WTC11 (cell line): ENCODE measurements around the gene SNCA. TPM values are rescaled to one million over a fixed set of nuclear protein-coding genes. Genes with fewer than 3 reads are reported as not detected.

Experiments used
- ATAC-seq: fragments of 200-7000 bp; cut with Tn5 transposase; 2 replicates; pipeline ENCODE4 v1.10.0; 2021; ENCODE audit warnings: mild to moderate bottlenecking, moderate library complexity
- CTCF ChIA-PET: fragments of 300-600 bp; sonication (Branson Sonifier 250); formaldehyde crosslinking; loops from one replicate; lab custom pipeline; 2021; ENCODE audit warnings: antibody characterized with exemption; lab: Charles Lee
- POLR2A ChIA-PET: fragments of 350-600 bp; sonication (Branson Sonifier 250); formaldehyde crosslinking; loops from one replicate; lab custom pipeline; 2021; ENCODE audit warnings: antibody characterized with exemption; lab: Charles Lee
- DNase-seq: peaks from one replicate; pipeline ENCODE4 v3.0.0; 2021; ENCODE audit warnings: low spot score
- H3K27ac Mint-ChIP-seq: 2 replicates; pipeline ENCODE4 v1.8.0; 2021; ENCODE audit warnings: mixed read lengths
- H3K27me3 Mint-ChIP-seq: 2 replicates; pipeline ENCODE4 v1.8.0; 2021; ENCODE audit warnings: low read depth, mild to moderate bottlenecking, moderate library complexity, mixed read lengths
- H3K36me3 Mint-ChIP-seq: 2 replicates; pipeline ENCODE4 v1.8.0; 2021; ENCODE audit warnings: mixed read lengths
- H3K4me1 Mint-ChIP-seq: 2 replicates; pipeline ENCODE4 v1.8.0; 2022; ENCODE audit warnings: mixed read lengths
- H3K4me3 Mint-ChIP-seq: 2 replicates; pipeline ENCODE4 v1.8.0; 2021; ENCODE audit warnings: mild to moderate bottlenecking, moderate library complexity, mixed read lengths
- H3K9me3 Mint-ChIP-seq: 2 replicates; pipeline ENCODE4 v1.8.0; 2021; ENCODE audit warnings: mixed read lengths
- CREB1 ChIP-seq: sonication (generic); formaldehyde crosslinking; IDR thresholded peaks from 2 replicates; pipeline ENCODE4 v1.8.0; 2023; ENCODE audit warnings: mild to moderate bottlenecking, missing genetic modification reagents
- CREM ChIP-seq: sonication (generic); formaldehyde crosslinking; IDR thresholded peaks from 2 replicates; pipeline ENCODE4 v1.8.1; 2022; ENCODE audit warnings: mild to moderate bottlenecking, missing genetic modification reagents, moderate library complexity
- ELF4 ChIP-seq: sonication (generic); formaldehyde crosslinking; IDR thresholded peaks from 2 replicates; pipeline ENCODE4 v1.8.1; 2022; ENCODE audit warnings: low read depth, mild to moderate bottlenecking, moderate library complexity, missing genetic modification reagents
- EMX1 ChIP-seq: fragments of 250-450 bp; sonication (Bioruptor Pico); IDR thresholded peaks from 2 replicates; pipeline ENCODE4 v1.8.0; 2021; ENCODE audit warnings: mild to moderate bottlenecking
- JAZF1 ChIP-seq: fragments of 250-450 bp; sonication (Bioruptor Pico); IDR thresholded peaks from 2 replicates; pipeline ENCODE4 v1.9.0; 2021; ENCODE audit warnings: moderate library complexity, mild to moderate bottlenecking, inconsistent platforms
- JUN ChIP-seq: sonication (generic); formaldehyde crosslinking; IDR thresholded peaks from 2 replicates; pipeline ENCODE4 v1.8.0; 2023; ENCODE audit warnings: mild to moderate bottlenecking, missing genetic modification reagents
- NFATC4 ChIP-seq: fragments of 250-450 bp; sonication (Bioruptor Pico); IDR thresholded peaks from 2 replicates; pipeline ENCODE4 v1.9.0; 2021; ENCODE audit warnings: mild to moderate bottlenecking
- NFE2L1 ChIP-seq: sonication (generic); formaldehyde crosslinking; IDR thresholded peaks from 2 replicates; pipeline ENCODE4 v1.8.1; 2023; ENCODE audit warnings: missing genetic modification reagents
- NR2C2 ChIP-seq: sonication (generic); formaldehyde crosslinking; IDR thresholded peaks from 2 replicates; pipeline ENCODE4 v1.8.0; 2022; ENCODE audit warnings: mild to moderate bottlenecking, missing genetic modification reagents
- TEAD1 ChIP-seq: sonication (generic); formaldehyde crosslinking; IDR thresholded peaks from 2 replicates; pipeline ENCODE4 v1.8.0; 2022; ENCODE audit warnings: mild to moderate bottlenecking, missing genetic modification reagents
- ZNF121 ChIP-seq: sonication (generic); formaldehyde crosslinking; IDR thresholded peaks from 2 replicates; pipeline ENCODE4 v1.8.0; 2023; ENCODE audit warnings: missing genetic modification reagents
- ZNF423 ChIP-seq: fragments of 250-450 bp; sonication (Bioruptor Pico); IDR thresholded peaks from 2 replicates; pipeline ENCODE4 v2.1.2; 2022; ENCODE audit warnings: mild to moderate bottlenecking, moderate library complexity
- ZNF671 ChIP-seq: fragments of 250-450 bp; sonication (Bioruptor Pico); IDR thresholded peaks from 2 replicates; pipeline ENCODE4 v1.8.0; 2021; ENCODE audit warnings: mild to moderate bottlenecking
- total RNA-seq: library from RNA; stranded (reverse); gene quantifications from 3 replicates; pipeline ENCODE4 v1.2.3, GENCODE V29; 2021
- TF ChIP-seq, protein P1 (sequence below): sonication (generic); formaldehyde crosslinking; IDR thresholded peaks from 2 replicates; pipeline ENCODE4 v1.8.1; 2023; ENCODE audit warnings: mild to moderate bottlenecking, missing genetic modification reagents, moderate library complexity
- TF ChIP-seq, protein P2 (sequence below): sonication (generic); formaldehyde crosslinking; IDR thresholded peaks from 2 replicates; pipeline ENCODE4 v1.8.0; 2022; ENCODE audit warnings: mild to moderate bottlenecking, missing genetic modification reagents
- TF ChIP-seq, protein P3 (sequence below): sonication (generic); formaldehyde crosslinking; conservative IDR thresholded peaks from 2 replicates; pipeline ENCODE4 v1.8.1; 2022; ENCODE audit warnings: mild to moderate bottlenecking, missing genetic modification reagents
- TF ChIP-seq, protein P4 (sequence below): sonication (generic); formaldehyde crosslinking; IDR thresholded peaks from 2 replicates; pipeline ENCODE4 v1.8.1; 2023; ENCODE audit warnings: mild to moderate bottlenecking, missing genetic modification reagents, moderate library complexity
- TF ChIP-seq, protein P5 (sequence below): sonication (generic); formaldehyde crosslinking; IDR thresholded peaks from 2 replicates; pipeline ENCODE4 v1.8.1; 2023; ENCODE audit warnings: mild to moderate bottlenecking, missing genetic modification reagents, borderline replicate concordance
- TF ChIP-seq, protein P6 (sequence below): fragments of 250-450 bp; sonication (Bioruptor Pico); IDR thresholded peaks from 2 replicates; pipeline ENCODE4 v1.9.0; 2021; ENCODE audit warnings: mild to moderate bottlenecking
- TF ChIP-seq, protein P7 (sequence below): fragments of 250-450 bp; sonication (Bioruptor Pico); IDR thresholded peaks from 2 replicates; pipeline ENCODE4 v2.1.2; 2022; ENCODE audit warnings: mild to moderate bottlenecking, moderate library complexity
- TF ChIP-seq, protein P8 (sequence below): sonication (generic); formaldehyde crosslinking; IDR thresholded peaks from 2 replicates; pipeline ENCODE4 v1.8.1; 2023; ENCODE audit warnings: mild to moderate bottlenecking, missing genetic modification reagents

SNCA gene
- total RNA-seq, 1 experiment from 2014 or later: 15.0 TPM

DNA sequence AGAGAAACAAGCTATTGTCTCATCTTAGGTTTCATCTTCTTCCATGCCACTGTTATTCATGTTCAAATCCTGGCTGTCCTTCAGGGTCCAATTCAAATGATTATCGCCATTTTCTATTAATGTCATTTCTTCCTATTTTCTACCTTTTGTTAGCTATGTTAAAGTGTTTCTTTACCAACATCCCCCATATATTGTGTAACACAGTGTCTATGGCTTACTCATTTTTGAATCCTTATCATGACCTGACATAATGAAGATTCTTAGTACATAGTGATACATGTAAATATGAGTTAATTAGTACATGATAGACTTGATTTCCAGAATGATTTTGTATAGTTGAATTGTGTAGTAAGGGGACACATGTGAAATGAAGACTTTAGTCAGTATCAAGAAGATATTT lies 152.4 kb downstream of the SNCA start:
- peak overlapping the region; percentile 7; the same call in 1 of the 2 replicates for H3K27ac Mint-ChIP-seq
- peaks cover 45% of the 10 kb centered on the region for H3K4me1 Mint-ChIP-seq
- DNase-seq: no peak
- ChIA-PET POLR2A (no interaction called here), CTCF (no interaction called here)
- TF ChIP-seq ZNF423 (CRISPR knock-in tag) (no peak), CREB1 (CRISPR knock-in tag) (no peak), JAZF1 (no peak), TEAD1 (CRISPR knock-in tag) (no peak), NFATC4 (CRISPR knock-in tag) (no peak), NR2C2 (CRISPR knock-in tag) (no peak), JUN (CRISPR knock-in tag) (no peak), CREM (no peak), ZNF671 (CRISPR knock-in tag) (no peak)
- TF ChIP-seq, protein P1, sequence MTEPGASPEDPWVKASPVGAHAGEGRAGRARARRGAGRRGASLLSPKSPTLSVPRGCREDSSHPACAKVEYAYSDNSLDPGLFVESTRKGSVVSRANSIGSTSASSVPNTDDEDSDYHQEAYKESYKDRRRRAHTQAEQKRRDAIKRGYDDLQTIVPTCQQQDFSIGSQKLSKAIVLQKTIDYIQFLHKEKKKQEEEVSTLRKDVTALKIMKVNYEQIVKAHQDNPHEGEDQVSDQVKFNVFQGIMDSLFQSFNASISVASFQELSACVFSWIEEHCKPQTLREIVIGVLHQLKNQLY (CRISPR knock-in tag): no peak
- TF ChIP-seq, protein P2, sequence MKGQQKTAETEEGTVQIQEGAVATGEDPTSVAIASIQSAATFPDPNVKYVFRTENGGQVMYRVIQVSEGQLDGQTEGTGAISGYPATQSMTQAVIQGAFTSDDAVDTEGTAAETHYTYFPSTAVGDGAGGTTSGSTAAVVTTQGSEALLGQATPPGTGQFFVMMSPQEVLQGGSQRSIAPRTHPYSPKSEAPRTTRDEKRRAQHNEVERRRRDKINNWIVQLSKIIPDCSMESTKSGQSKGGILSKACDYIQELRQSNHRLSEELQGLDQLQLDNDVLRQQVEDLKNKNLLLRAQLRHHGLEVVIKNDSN (CRISPR knock-in tag): no peak
- TF ChIP-seq, protein P3, sequence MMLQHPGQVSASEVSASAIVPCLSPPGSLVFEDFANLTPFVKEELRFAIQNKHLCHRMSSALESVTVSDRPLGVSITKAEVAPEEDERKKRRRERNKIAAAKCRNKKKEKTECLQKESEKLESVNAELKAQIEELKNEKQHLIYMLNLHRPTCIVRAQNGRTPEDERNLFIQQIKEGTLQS (CRISPR knock-in tag): no peak
- TF ChIP-seq, protein P4, sequence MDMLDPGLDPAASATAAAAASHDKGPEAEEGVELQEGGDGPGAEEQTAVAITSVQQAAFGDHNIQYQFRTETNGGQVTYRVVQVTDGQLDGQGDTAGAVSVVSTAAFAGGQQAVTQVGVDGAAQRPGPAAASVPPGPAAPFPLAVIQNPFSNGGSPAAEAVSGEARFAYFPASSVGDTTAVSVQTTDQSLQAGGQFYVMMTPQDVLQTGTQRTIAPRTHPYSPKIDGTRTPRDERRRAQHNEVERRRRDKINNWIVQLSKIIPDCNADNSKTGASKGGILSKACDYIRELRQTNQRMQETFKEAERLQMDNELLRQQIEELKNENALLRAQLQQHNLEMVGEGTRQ (CRISPR knock-in tag): no peak
- TF ChIP-seq, protein P5, sequence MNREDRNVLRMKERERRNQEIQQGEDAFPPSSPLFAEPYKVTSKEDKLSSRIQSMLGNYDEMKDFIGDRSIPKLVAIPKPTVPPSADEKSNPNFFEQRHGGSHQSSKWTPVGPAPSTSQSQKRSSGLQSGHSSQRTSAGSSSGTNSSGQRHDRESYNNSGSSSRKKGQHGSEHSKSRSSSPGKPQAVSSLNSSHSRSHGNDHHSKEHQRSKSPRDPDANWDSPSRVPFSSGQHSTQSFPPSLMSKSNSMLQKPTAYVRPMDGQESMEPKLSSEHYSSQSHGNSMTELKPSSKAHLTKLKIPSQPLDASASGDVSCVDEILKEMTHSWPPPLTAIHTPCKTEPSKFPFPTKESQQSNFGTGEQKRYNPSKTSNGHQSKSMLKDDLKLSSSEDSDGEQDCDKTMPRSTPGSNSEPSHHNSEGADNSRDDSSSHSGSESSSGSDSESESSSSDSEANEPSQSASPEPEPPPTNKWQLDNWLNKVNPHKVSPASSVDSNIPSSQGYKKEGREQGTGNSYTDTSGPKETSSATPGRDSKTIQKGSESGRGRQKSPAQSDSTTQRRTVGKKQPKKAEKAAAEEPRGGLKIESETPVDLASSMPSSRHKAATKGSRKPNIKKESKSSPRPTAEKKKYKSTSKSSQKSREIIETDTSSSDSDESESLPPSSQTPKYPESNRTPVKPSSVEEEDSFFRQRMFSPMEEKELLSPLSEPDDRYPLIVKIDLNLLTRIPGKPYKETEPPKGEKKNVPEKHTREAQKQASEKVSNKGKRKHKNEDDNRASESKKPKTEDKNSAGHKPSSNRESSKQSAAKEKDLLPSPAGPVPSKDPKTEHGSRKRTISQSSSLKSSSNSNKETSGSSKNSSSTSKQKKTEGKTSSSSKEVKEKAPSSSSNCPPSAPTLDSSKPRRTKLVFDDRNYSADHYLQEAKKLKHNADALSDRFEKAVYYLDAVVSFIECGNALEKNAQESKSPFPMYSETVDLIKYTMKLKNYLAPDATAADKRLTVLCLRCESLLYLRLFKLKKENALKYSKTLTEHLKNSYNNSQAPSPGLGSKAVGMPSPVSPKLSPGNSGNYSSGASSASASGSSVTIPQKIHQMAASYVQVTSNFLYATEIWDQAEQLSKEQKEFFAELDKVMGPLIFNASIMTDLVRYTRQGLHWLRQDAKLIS (CRISPR knock-in tag): no peak
- no peak for ATAC-seq
- H3K4me3 Mint-ChIP-seq: peak overlapping the region; percentile 35
- H3K36me3 Mint-ChIP-seq: peaks cover 70% of the 10 kb centered on the region
- H3K27me3 Mint-ChIP-seq: peaks cover 2% of the 10 kb centered on the region; the same call in 1 of the 2 replicates
- peaks cover 20% of the 10 kb centered on the region for H3K9me3 Mint-ChIP-seq

DNA sequence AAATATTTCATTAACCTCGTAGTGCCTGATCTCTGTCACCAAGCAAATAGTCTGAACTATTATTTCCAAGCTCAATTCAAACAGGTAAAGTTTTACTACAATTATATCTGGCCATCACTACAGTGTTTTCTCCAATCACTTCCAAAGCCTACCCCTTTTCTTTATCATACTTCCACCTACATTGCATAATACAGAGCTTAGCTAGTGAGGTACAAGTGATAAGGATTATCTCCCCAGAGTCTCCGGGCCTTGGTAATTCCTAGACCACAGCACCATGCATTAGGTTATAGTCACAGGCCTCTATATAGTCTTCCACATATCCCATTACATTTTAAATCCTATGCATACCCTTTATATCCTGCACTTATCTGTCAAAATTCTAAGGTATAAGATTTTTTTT lies 154.2 kb downstream of the SNCA start:
- DNase-seq (no peak), ATAC-seq (peak; percentile 24; the same call in 1 of the 2 replicates)
- H3K9me3 Mint-ChIP-seq: peaks cover 16% of the 10 kb centered on the region
- peaks cover 38% of the 10 kb centered on the region for H3K4me1 Mint-ChIP-seq
- peaks cover 2% of the 10 kb centered on the region; the same call in 1 of the 2 replicates for H3K27me3 Mint-ChIP-seq
- CTCF ChIA-PET: no interaction called here
- H3K27ac Mint-ChIP-seq: peak overlapping the region; percentile 86
- H3K36me3 Mint-ChIP-seq: peaks cover 57% of the 10 kb centered on the region
- peak overlapping the region; percentile 86 for H3K4me3 Mint-ChIP-seq
- POLR2A ChIA-PET: no interaction called here
- TF ChIP-seq, protein P4 (CRISPR knock-in tag): no peak
- TF ChIP-seq NFE2L1 (CRISPR knock-in tag) (no peak), ELF4 (no peak), EMX1 (CRISPR knock-in tag) (no peak), ZNF121 (CRISPR knock-in tag) (no peak)
- TF ChIP-seq, protein P6, sequence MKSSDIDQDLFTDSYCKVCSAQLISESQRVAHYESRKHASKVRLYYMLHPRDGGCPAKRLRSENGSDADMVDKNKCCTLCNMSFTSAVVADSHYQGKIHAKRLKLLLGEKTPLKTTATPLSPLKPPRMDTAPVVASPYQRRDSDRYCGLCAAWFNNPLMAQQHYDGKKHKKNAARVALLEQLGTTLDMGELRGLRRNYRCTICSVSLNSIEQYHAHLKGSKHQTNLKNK: no peak
- TF ChIP-seq, protein P7, sequence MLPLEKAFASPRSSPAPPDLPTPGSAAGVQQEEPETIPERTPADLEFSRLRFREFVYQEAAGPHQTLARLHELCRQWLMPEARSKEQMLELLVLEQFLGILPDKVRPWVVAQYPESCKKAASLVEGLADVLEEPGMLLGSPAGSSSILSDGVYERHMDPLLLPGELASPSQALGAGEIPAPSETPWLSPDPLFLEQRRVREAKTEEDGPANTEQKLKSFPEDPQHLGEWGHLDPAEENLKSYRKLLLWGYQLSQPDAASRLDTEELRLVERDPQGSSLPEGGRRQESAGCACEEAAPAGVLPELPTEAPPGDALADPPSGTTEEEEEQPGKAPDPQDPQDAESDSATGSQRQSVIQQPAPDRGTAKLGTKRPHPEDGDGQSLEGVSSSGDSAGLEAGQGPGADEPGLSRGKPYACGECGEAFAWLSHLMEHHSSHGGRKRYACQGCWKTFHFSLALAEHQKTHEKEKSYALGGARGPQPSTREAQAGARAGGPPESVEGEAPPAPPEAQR: no peak
- TF ChIP-seq, protein P8, sequence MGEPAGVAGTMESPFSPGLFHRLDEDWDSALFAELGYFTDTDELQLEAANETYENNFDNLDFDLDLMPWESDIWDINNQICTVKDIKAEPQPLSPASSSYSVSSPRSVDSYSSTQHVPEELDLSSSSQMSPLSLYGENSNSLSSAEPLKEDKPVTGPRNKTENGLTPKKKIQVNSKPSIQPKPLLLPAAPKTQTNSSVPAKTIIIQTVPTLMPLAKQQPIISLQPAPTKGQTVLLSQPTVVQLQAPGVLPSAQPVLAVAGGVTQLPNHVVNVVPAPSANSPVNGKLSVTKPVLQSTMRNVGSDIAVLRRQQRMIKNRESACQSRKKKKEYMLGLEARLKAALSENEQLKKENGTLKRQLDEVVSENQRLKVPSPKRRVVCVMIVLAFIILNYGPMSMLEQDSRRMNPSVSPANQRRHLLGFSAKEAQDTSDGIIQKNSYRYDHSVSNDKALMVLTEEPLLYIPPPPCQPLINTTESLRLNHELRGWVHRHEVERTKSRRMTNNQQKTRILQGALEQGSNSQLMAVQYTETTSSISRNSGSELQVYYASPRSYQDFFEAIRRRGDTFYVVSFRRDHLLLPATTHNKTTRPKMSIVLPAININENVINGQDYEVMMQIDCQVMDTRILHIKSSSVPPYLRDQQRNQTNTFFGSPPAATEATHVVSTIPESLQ (CRISPR knock-in tag): no peak
